RWPE2 (cell line): ENCODE results near the gene ZNF324.
A peak's percentile ranks its signal among the peaks of the same experiment; 100 is the strongest.

Experiments used
- ATAC-seq: fragments of 200-7000 bp; cut with Tn5 transposase; 3 replicates; pipeline ENCODE4 v1.9.1; 2021; ENCODE audit warnings: low read depth
- DNase-seq: peaks from one replicate; pipeline ENCODE4 v3.0.0-alpha.2; 2020; ENCODE audit warnings: low spot score
- H3K27ac ChIP-seq: fragments of 450-650 bp; 2 replicates; pipeline ENCODE4 v1.5.1; 2017; ENCODE audit warnings: mild to moderate bottlenecking; ENCODE audit not compliant: poor library complexity, severe bottlenecking
- H3K27me3 ChIP-seq: fragments of 250-450 bp; sonication (Bioruptor Pico); 2 replicates; pipeline ENCODE4 v1.5.1; 2021; ENCODE audit warnings: mild to moderate bottlenecking, moderate library complexity; ENCODE audit not compliant: insufficient read depth, poor library complexity, severe bottlenecking
- H3K36me3 ChIP-seq: fragments of 250-450 bp; sonication (Bioruptor Pico); 2 replicates; pipeline ENCODE4 v1.5.1; 2020; ENCODE audit warnings: low read depth, mild to moderate bottlenecking, moderate library complexity
- H3K4me1 ChIP-seq: fragments of 250-450 bp; sonication (Bioruptor Pico); 2 replicates; pipeline ENCODE4 v1.5.1; 2021; ENCODE audit warnings: mild to moderate bottlenecking, moderate library complexity; ENCODE audit not compliant: insufficient read depth, poor library complexity, severe bottlenecking
- H3K4me3 ChIP-seq: fragments of 250-450 bp; sonication (Bioruptor Pico); 2 replicates; pipeline ENCODE4 v1.5.1; 2021; ENCODE audit warnings: mild to moderate bottlenecking, moderate library complexity; ENCODE audit not compliant: severe bottlenecking
- H3K9me3 ChIP-seq: fragments of 250-450 bp; sonication (Bioruptor Pico); 2 replicates; pipeline ENCODE4 v1.5.1; 2021; ENCODE audit warnings: mild to moderate bottlenecking, moderate library complexity; ENCODE audit not compliant: severe bottlenecking
- CTCF ChIP-seq: fragments of 450-650 bp; IDR thresholded peaks from one replicate; pipeline ENCODE4 v1.5.1; 2017; ENCODE audit warnings: mild to moderate bottlenecking, moderate library complexity; ENCODE audit not compliant: poor library complexity, severe bottlenecking

The ZNF324 gene

GRCh38 chr19:58491393-58491792, 24.5 kb downstream of the ZNF324 start:
- no peak for DNase-seq
- no peak for ATAC-seq
- no peak overlapping the region for H3K4me3 ChIP-seq
- H3K4me1 ChIP-seq, result no peaks in the 10 kb centered on the region
- H3K27ac ChIP-seq, result no peak overlapping the region
- H3K36me3 ChIP-seq, result no peaks in the 10 kb centered on the region
- no peak for TF ChIP-seq CTCF
- no peaks in the 10 kb centered on the region for H3K9me3 ChIP-seq
- no peaks in the 10 kb centered on the region for H3K27me3 ChIP-seq

GRCh38 chr19:58492265-58492664, 25.4 kb downstream of the ZNF324 start:
- Histone ChIP-seq H3K9me3 (no peaks in the 10 kb centered on the region), H3K4me1 (no peaks in the 10 kb centered on the region), H3K27ac (no peak overlapping the region), H3K27me3 (no peaks in the 10 kb centered on the region), H3K4me3 (no peak overlapping the region), H3K36me3 (no peaks in the 10 kb centered on the region)
- DNase-seq (no peak), ATAC-seq (no peak)
- no peak for TF ChIP-seq CTCF

- H3K36me3 ChIP-seq, result no peaks in the 10 kb centered on the region
- H3K27ac ChIP-seq, result no peak overlapping the region
- H3K27me3 ChIP-seq, result no peaks in the 10 kb centered on the region
- H3K9me3 ChIP-seq, result no peaks in the 10 kb centered on the region
- no peak for DNase-seq
- no peak for TF ChIP-seq CTCF
- no peak overlapping the region for H3K4me3 ChIP-seq
- no peaks in the 10 kb centered on the region for H3K4me1 ChIP-seq
- ATAC-seq, result no peak
Observed at GRCh38 chr19:58497634-58498170, 30.8 kb downstream of the ZNF324 start.

GRCh38 chr19:58498316-58499020, 31.6 kb downstream of the ZNF324 start:
- Histone ChIP-seq H3K4me3 (peak overlapping the region; percentile 60), H3K9me3 (no peaks in the 10 kb centered on the region), H3K27ac (no peak overlapping the region), H3K36me3 (no peaks in the 10 kb centered on the region), H3K27me3 (no peaks in the 10 kb centered on the region), H3K4me1 (no peaks in the 10 kb centered on the region)
- no peak for TF ChIP-seq CTCF
- no peak; the same call in 2 of the 3 replicates for ATAC-seq
- no peak for DNase-seq
